GM23338 (cell line): ENCODE measurements around the gene PFN1. TPM values are rescaled to one million over a fixed set of nuclear protein-coding genes. Genes with fewer than 3 reads are reported as not detected.
"Not testable (repeated sequence)": the region's sequence is repeated elsewhere in the genome, so short reads cannot be mapped to it uniquely, and the experiment has no call there.

Experiments
- ATAC-seq: fragments of 200-7000 bp; cut with Tn5 transposase; 3 replicates; pipeline ENCODE4 v1.9.1; 2020
- DNase-seq: peaks from one replicate; pipeline ENCODE4 v3.0.0-alpha.2; 2015; ENCODE audit warnings: low spot score
- H2AFZ ChIP-seq: fragments of 200-600 bp; sonication (generic); 2 replicates; pipeline ENCODE4 v1.8.0; 2016; ENCODE audit warnings: antibody characterized with exemption, mild to moderate bottlenecking, moderate library complexity
- H3F3A ChIP-seq: fragments of 200-600 bp; sonication (generic); replicated peaks from 2 replicates; pipeline ENCODE4 v1.8.0; 2017; ENCODE audit warnings: antibody characterized with exemption, mixed run types, low read depth
- H3K27ac ChIP-seq: fragments of 200-600 bp; sonication (generic); 2 replicates; pipeline ENCODE4 v1.6.1; 2016; ENCODE audit warnings: low read depth
- H3K27me3 ChIP-seq: fragments of 200-600 bp; sonication (generic); 2 replicates; pipeline ENCODE4 v1.8.0; 2016; ENCODE audit warnings: mild to moderate bottlenecking, mixed run types, moderate library complexity; ENCODE audit not compliant: insufficient read depth
- H3K36me3 ChIP-seq: fragments of 200-600 bp; sonication (generic); 2 replicates; pipeline ENCODE4 v1.8.0; 2016; ENCODE audit warnings: mild to moderate bottlenecking; ENCODE audit not compliant: insufficient read depth
- H3K4me1 ChIP-seq: fragments of 200-600 bp; sonication (generic); 2 replicates; pipeline ENCODE4 v1.8.0; 2016; ENCODE audit warnings: mild to moderate bottlenecking, moderate library complexity; ENCODE audit not compliant: insufficient read depth
- H3K4me2 ChIP-seq: fragments of 200-600 bp; sonication (generic); 2 replicates; pipeline ENCODE4 v1.7.1; 2017; ENCODE audit warnings: mixed run types
- H3K4me3 ChIP-seq: fragments of 200-600 bp; sonication (generic); 2 replicates; pipeline ENCODE4 v1.6.1; 2016; ENCODE audit warnings: mixed run types
- H3K79me2 ChIP-seq: fragments of 200-600 bp; sonication (generic); replicated peaks from 2 replicates; pipeline ENCODE4 v1.8.0; 2017; ENCODE audit warnings: mild to moderate bottlenecking; ENCODE audit not compliant: insufficient read depth
- H3K9me2 ChIP-seq: fragments of 200-600 bp; sonication (generic); 2 replicates; pipeline ENCODE4 v1.8.0; 2017; ENCODE audit not compliant: insufficient read depth
- H4K20me1 ChIP-seq: fragments of 200-600 bp; sonication (generic); replicated peaks from 2 replicates; pipeline ENCODE4 v1.8.0; 2017; ENCODE audit warnings: mild to moderate bottlenecking; ENCODE audit not compliant: insufficient read depth
- H3K27ac Mint-ChIP-seq: 2 replicates; pipeline ENCODE4 v1.8.0; 2020; ENCODE audit warnings: inconsistent platforms, mild to moderate bottlenecking, moderate library complexity, mixed read lengths
- H3K27me3 Mint-ChIP-seq: 3 replicates; pipeline ENCODE4 v1.8.0; 2022; ENCODE audit warnings: low read depth, mild to moderate bottlenecking, moderate library complexity, mixed read lengths, inconsistent platforms; ENCODE audit not compliant: insufficient read depth, poor library complexity
- H3K36me3 Mint-ChIP-seq: 3 replicates; pipeline ENCODE4 v1.8.0; 2021; ENCODE audit warnings: low read depth, mild to moderate bottlenecking, inconsistent platforms, moderate library complexity, mixed read lengths
- H3K4me1 Mint-ChIP-seq: 3 replicates; pipeline ENCODE4 v1.8.0; 2020; ENCODE audit warnings: mild to moderate bottlenecking, inconsistent platforms, mixed read lengths
- H3K4me3 Mint-ChIP-seq: 3 replicates; pipeline ENCODE4 v1.8.0; 2021; ENCODE audit warnings: moderate library complexity, mild to moderate bottlenecking, inconsistent platforms, mixed read lengths
- H3K9me3 Mint-ChIP-seq: 3 replicates; pipeline ENCODE4 v1.8.0; 2020; ENCODE audit warnings: moderate library complexity, mild to moderate bottlenecking, inconsistent platforms, mixed read lengths
- CREB1 ChIP-seq: fragments of 250-450 bp; sonication (Bioruptor Pico); IDR thresholded peaks from 2 replicates; pipeline ENCODE4 v1.5.0; 2020; ENCODE audit warnings: low read depth, mild to moderate bottlenecking, moderate library complexity
- EZH2phosphoT487 ChIP-seq: fragments of 200-600 bp; sonication (generic); IDR thresholded peaks from one replicate; pipeline ENCODE4 v1.8.1; 2018; ENCODE audit warnings: antibody characterized with exemption; ENCODE audit not compliant: unreplicated experiment
- JUNB ChIP-seq: IDR thresholded peaks from one replicate; pipeline ENCODE4 v1.6.1; 2016; ENCODE audit warnings: antibody characterized with exemption; ENCODE audit not compliant: unreplicated experiment
- ZNF114 ChIP-seq: fragments of 250-450 bp; sonication (Bioruptor Pico); IDR thresholded peaks from 2 replicates; pipeline ENCODE4 v1.5.0; 2020; ENCODE audit warnings: mild to moderate bottlenecking, moderate library complexity
- ZNF462 ChIP-seq: fragments of 250-450 bp; sonication (Bioruptor Pico); IDR thresholded peaks from 2 replicates; pipeline ENCODE4 v1.5.0; 2020; ENCODE audit warnings: mild to moderate bottlenecking, moderate library complexity
- polyA plus RNA-seq: library from polyadenylated mRNA; unstranded; fragments of >200 nt; fragmentation: Nextera tagmentation; extraction: Ambion mirVana; gene quantifications from 2 replicates; pipeline ENCODE4 v1.2.1, GENCODE V29; 2016
- total RNA-seq: library from RNA; depleted of rRNA; stranded (reverse); fragments of >200 nt; shearing (Covaris generic); gene quantifications from 2 replicates; pipeline ENCODE4 v1.2.3, GENCODE V29; 2014

PFN1 gene
- total and polyA plus RNA-seq, 2 experiments from 2014 or later: 2,002 to 3,709 TPM

- TF ChIP-seq ZNF462 (CRISPR knock-in tag) (no peak), ZNF114 (no peak)
These were observed 28.8 kb downstream of the PFN1 start (continued) for GRCh38 chr17:4919511-4920047.

- not testable (repeated sequence) for H3K9me3 Mint-ChIP-seq, H3K27me3 Mint-ChIP-seq, H3K27ac ChIP-seq, H3K27ac Mint-ChIP-seq, H3K36me3 ChIP-seq, H3K4me3 Mint-ChIP-seq, H4K20me1 ChIP-seq, H2AFZ ChIP-seq, H3K4me1 Mint-ChIP-seq, H3K36me3 Mint-ChIP-seq, H3K4me2 ChIP-seq, H3K4me3 ChIP-seq, H3F3A ChIP-seq, ATAC-seq, DNase-seq, H3K27me3 ChIP-seq, H3K9me2 ChIP-seq, H3K79me2 ChIP-seq
- H3K4me1 ChIP-seq: peaks cover 12% of the 10 kb centered on the region
These were observed 33.8 kb downstream of the PFN1 start for GRCh38 chr17:4914551-4914950.

- H3K79me2 ChIP-seq: no peaks in the 10 kb centered on the region
- no peak overlapping the region for H3K27ac ChIP-seq
- Mint-ChIP-seq H3K4me3 (no peak overlapping the region), H3K27me3 (peaks cover 8% of the 10 kb centered on the region), H3K36me3 (no peaks in the 10 kb centered on the region), H3K4me1 (no peaks in the 10 kb centered on the region; the same call in 2 of the 3 replicates), H3K27ac (no peak overlapping the region), H3K9me3 (no peaks in the 10 kb centered on the region)
- H3K27me3 ChIP-seq: no peaks in the 10 kb centered on the region
- ATAC-seq (no peak), DNase-seq (no peak)
- no peaks in the 10 kb centered on the region for H4K20me1 ChIP-seq
- H3K4me1 ChIP-seq: peaks cover 7% of the 10 kb centered on the region
- H3K4me3 ChIP-seq: no peak overlapping the region
- no peaks in the 10 kb centered on the region for H3F3A ChIP-seq
- H3K9me2 ChIP-seq: no peaks in the 10 kb centered on the region
- H2AFZ ChIP-seq: no peak overlapping the region
- no peak overlapping the region for H3K4me2 ChIP-seq
- no peaks in the 10 kb centered on the region for H3K36me3 ChIP-seq
- TF ChIP-seq EZH2phosphoT487 (no peak), JUNB (no peak), CREB1 (CRISPR knock-in tag) (no peak), ZNF462 (CRISPR knock-in tag) (no peak)
These were observed 34.3 kb downstream of the PFN1 start for GRCh38 chr17:4913994-4914393.
